ENCODE measurements around the gene MAP3K13. TPM values are rescaled to one million over a fixed set of nuclear protein-coding genes. Genes with fewer than 3 reads are reported as not detected.

Gene MAP3K13
- total and polyA plus RNA-seq, 7 donors: 2.6 to 7.6 (median 5.0) TPM

DNA sequence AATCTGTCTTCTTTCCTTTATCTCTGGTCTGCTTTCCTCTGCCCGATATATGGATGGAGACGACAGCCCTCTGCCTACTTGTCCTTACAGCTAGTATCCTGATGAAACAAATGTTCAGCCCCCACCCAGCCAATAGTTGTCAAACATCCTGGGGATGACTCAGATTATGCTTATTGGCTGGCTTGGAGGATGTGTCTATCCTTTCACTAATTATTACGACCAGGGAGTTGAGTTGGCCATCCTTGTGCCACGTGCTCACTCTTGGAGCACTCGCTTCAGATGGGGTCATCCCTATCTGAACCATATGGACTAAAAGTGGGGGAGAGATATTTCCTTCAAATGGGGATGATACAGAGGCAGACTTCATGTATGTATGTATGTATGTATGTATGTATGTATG, 6.4 kb upstream of the MAP3K13 start:
- no peaks in the 10 kb centered on the region for H3K36me3 ChIP-seq (ENCODE audit: insufficient read depth in 1 of 2, low read depth in 1 of 2)
- DNase-seq: no peak
- intact Hi-C loops (cut with DNase I): no loop called here
- no peak for TF ChIP-seq CTCF (IDR thresholded peaks at IDR 0.05)
- H3K27ac ChIP-seq: no peak overlapping the region
- no peak overlapping the region for H3K4me3 ChIP-seq
- 79 to 84% (median 82%) methylated on average over 5 of the region's 5 CpGs for WGBS, 3 donors
- no peaks in the 10 kb centered on the region for H3K4me1 ChIP-seq
- H3K9me3 ChIP-seq: no peaks in the 10 kb centered on the region
- ATAC-seq: no peak
- H3K27me3 ChIP-seq (ENCODE audit: insufficient read depth in 3 of 3, low read length in 2 of 3): no peaks in the 10 kb centered on the region

DNA sequence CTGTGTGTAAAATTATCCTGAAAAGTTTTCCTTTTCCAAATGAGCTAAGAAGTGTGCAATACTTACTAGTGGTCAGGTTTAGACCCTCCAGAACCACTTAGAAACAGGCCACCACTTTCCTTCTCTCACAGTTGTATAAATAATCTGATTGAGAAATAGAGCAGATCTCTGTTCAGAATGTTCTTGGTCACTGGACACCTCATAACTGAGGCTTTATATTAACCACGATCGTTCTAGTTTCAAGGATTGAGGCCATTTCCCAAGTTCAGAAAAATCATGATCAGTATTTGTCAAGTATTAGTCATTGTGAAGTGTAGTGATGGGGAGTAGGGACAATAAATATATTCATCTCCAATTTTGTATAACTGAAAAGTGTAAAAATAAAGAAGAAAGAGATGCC, 1.0 kb upstream of the MAP3K13 start:
- Histone ChIP-seq H3K4me3 (no peak overlapping the region), H3K9me3 (no peaks in the 10 kb centered on the region), H3K27ac (no peak overlapping the region), H3K36me3 (ENCODE audit: insufficient read depth in 1 of 2, low read depth in 1 of 2) (no peaks in the 10 kb centered on the region), H3K4me1 (no peaks in the 10 kb centered on the region), H3K27me3 (ENCODE audit: insufficient read depth in 3 of 3, low read length in 2 of 3) (no peaks in the 10 kb centered on the region)
- ATAC-seq: peak in 3 of 4 donors; percentile 26 to 37 (median 32)
- WGBS, 3 donors: 68 to 83% (median 73%) methylated on average over 2 of the region's 2 CpGs
- DNase-seq: no peak
- intact Hi-C loops (cut with DNase I): loop anchor here in 1 of 2 donors (5.0 kb wide), 1 partner anchor 135 kb away; the partner anchor contains the start of gene TMEM41A
- TF ChIP-seq CTCF (IDR thresholded peaks at IDR 0.05): no peak

DNA sequence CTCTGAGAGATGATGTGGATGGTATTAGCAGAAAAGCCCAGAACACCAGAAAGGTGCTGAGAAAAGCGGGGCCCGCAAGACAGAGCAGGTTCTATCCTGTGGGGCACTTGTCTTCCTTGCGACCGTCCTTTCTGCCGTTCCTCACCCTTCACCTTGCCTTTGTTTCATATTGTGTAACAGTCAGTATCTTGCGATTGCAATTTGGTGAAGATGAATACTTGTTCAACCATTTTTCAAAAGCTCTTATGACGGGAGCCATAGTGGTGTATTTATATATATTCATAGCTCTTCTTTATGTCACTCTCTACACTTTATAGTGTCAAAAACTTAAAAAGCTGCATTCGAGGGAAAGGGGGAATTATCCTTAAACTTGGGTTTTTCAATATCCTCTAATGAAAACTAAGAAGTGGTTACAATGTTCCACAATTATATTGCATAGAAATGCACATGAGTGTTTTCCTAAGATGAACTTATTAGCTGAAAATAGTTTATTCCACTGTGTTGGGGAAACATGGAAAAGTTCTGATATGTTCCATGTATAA, 797 bp downstream of the MAP3K13 start:
- Histone ChIP-seq H3K36me3 (ENCODE audit: insufficient read depth in 1 of 2, low read depth in 1 of 2) (no peaks in the 10 kb centered on the region), H3K4me3 (peak overlapping the region; percentile 70), H3K27ac (peak overlapping the region; percentile 72), H3K27me3 (ENCODE audit: insufficient read depth in 3 of 3, low read length in 2 of 3) (no peaks in the 10 kb centered on the region), H3K9me3 (no peaks in the 10 kb centered on the region), H3K4me1 (no peaks in the 10 kb centered on the region)
- no peak for DNase-seq
- peak; percentile 45 to 62 (median 54) for ATAC-seq
- TF ChIP-seq CTCF (IDR thresholded peaks at IDR 0.05): no peak
- 2 to 8% (median 3%) methylated on average over 8 of the region's 8 CpGs for whole genome bisulfite sequencing, 3 donors
- intact Hi-C loops (cut with DNase I): loop anchor here in 1 of 2 donors (5.0 kb wide), 1 partner anchor 134 kb away; the partner anchor contains the start of gene TMEM41A

DNA sequence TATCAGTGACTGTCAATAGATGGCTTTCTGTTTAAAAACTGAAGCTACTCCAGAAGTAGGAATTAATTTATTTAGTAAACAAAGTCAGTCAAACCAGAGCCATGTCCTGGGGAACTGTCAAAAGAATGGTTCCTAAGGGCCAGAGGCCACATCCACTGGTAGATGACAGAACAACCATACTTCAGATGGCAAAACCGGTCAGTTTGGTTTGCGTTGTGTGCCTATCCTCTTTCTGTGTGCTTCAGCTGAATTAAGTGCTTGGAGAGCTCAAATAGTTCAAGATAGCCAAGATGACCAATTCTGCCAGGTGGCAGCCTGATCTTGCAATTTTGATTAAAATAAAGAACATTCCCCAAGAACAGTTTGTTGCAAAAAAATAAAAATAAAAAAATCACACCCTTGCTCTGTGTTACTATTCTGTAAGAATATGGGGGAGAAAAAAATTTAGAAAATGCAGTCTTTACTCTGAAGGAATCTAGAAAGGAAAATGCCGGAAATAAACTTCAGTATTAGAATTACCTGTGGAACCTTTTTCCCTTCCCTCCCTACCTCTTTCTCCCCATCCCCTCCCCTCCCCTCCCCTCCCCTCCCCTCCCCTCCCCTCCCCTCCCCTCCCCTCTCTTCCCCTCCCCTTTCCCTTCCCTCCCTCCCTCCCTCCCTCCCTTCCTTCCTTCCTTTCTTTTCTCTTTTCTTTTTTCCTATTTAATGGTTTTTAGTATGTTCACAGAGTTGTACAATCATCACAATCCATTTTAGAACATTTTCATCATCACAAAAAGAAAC, 2.5 kb downstream of the MAP3K13 start:
- H3K4me3 ChIP-seq: no peak overlapping the region
- TF ChIP-seq CTCF (IDR thresholded peaks at IDR 0.05): no peak
- intact Hi-C loops (cut with DNase I): loop anchor here in 1 of 2 donors (5.0 kb wide), 1 partner anchor 82 kb away; no protein-coding TSS in a partner anchor
- ATAC-seq: no peak
- no peaks in the 10 kb centered on the region for H3K4me1 ChIP-seq
- 70 to 93% (median 84%) methylated on average over 3 of the region's 3 CpGs for WGBS, 3 donors
- no peaks in the 10 kb centered on the region for H3K9me3 ChIP-seq
- H3K27ac ChIP-seq: no peak overlapping the region
- no peak for DNase-seq
- no peaks in the 10 kb centered on the region for H3K36me3 ChIP-seq (ENCODE audit: insufficient read depth in 1 of 2, low read depth in 1 of 2)
- no peaks in the 10 kb centered on the region for H3K27me3 ChIP-seq (ENCODE audit: insufficient read depth in 3 of 3, low read length in 2 of 3)

Data from psoas muscle (tissue), 8 donors.